Stimulated activated CD4-positive, alpha-beta T cell treated with anti-CD3 and anti-CD28 coated beads, Interleukin-4, amount 100 ng/mL, for 48 hours (primary cell): ENCODE measurements around the gene CCDC85A.

ENCODE experiments used
- DNase-seq, 2 donors: peaks; one replicate each; pipeline ENCODE4 v3.0.0-alpha.2; 2020; ENCODE audit warnings: low read depth in 2 of 2

CCDC85A gene

DNA sequence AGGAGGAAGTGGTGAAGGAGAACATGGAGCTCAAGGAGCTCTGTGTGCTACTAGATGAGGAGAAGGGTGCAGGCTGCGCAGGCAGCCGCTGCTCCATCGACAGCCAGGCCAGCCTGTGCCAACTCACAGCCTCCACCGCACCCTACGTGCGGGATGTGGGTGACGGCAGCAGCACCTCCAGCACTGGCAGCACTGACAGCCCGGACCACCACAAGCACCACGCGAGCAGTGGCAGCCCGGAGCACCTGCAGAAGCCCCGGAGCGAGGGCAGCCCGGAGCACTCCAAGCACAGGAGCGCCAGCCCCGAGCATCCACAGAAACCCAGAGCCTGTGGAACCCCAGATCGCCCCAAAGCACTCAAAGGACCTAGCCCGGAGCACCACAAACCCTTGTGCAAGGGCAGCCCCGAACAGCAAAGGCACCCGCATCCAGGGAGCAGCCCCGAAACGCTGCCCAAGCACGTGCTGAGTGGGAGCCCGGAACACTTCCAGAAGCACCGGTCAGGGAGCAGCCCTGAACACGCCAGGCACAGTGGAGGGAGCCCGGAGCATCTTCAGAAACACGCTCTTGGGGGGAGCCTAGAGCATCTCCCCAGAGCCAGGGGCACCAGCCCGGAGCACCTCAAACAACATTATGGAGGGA, 9.0 kb downstream of the CCDC85A start:
- no peak for DNase-seq

- no peak for DNase-seq
Observed at GRCh38 chr2:56195563-56195962, 11.8 kb downstream of the CCDC85A start.

GRCh38 chr2:56197816-56198215, 14.0 kb downstream of the CCDC85A start:
- DNase-seq = no peak

DNA sequence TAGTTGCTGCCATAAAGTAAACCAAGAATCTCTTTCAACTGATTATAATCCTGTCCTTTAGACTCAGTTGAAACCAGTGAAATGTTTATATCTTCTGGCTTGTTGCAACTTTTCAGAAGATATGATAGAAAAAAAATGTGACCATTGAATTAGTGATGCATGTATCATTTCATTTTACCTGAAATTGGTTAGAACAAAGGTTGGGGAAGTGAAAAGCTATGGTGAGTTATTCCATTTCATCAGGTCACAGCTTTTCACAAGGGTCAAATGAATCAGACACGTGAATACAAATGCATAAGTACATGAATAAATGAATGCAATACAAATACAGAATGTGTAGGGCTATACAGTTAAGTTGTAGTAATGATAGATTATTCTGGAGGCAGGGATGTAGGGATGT, 15.1 kb downstream of the CCDC85A start:
- no peak for DNase-seq

DNA sequence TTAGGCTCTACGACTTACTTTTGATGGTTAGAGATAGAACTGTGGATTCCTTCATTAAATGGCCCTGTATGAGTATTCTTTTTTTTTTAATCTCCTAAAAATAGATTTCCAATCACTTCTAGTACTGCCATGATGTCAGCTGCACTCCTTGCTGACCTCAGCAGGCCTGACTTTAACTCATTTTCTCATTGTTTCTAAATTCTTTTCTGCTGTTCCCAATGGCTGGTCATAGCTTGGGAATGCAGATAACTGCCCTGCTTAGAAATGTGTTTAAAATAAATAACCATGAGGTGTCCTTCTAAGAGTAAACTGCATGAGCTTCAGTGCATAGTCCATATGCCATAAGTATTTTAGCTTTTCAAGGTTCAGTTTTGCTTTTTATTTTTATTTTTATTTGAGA, 15.7 kb downstream of the CCDC85A start:
- no peak for DNase-seq

DNA sequence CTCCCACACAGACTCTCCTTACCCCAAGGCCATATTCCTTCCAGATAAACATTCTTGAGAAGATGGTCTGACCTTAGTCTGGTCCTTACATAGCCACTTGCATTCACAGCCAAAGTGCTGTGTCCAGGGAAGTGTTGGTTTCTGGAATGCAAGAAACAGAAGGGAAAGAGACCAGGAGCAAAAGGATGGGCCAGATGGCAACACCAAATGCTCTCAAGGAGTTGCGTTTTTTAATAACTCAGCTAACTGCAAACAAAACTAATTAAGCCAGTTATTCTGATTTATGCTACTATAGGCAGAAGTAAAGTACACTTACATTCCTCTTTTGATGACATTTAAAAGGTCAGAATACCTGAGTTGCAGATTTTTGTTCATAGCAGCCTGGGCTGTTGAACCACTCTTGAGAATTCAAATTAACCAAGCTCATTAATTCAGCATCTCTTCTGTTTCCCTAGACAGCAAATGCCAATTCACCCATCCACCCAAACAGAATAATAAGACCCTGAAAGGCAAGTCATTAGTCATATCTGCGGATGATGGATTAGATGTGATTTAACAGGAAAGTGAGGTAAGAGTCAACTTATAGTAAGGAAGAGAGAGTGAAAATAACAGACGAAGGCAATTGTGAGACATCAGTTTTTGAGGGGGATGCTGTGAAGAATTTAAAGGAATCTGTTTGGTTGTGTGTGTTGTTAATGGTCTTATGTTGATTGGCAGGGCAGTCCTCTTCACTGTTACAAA, 18.8 kb downstream of the CCDC85A start:
- no peak for DNase-seq

DNA sequence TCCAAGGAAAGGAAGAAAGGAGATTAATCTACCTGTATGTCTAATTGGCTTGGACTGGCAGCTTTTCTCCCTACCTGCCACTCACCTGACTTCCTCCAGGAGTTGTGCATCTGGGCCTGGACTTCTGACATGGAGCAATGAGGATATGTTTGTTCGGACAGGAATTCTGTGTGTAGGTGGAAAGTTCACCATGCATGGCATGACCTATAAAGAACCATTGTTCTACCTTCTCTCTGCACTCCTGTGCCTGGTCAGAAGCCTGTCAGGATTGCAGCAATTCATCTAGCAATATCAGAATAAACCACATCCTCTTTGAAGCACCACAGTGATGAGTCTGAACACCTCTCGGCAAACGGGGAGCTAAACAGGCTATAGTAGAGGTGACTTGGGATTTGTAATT, 20.8 kb downstream of the CCDC85A start:
- DNase-seq = no peak

- no peak for DNase-seq
Observed at GRCh38 chr2:56206250-56206649, 22.5 kb downstream of the CCDC85A start.

GRCh38 chr2:56207760-56208159, 24.0 kb downstream of the CCDC85A start:
- no peak for DNase-seq

GRCh38 chr2:56208380-56208779, 24.6 kb downstream of the CCDC85A start:
- no peak for DNase-seq

DNA sequence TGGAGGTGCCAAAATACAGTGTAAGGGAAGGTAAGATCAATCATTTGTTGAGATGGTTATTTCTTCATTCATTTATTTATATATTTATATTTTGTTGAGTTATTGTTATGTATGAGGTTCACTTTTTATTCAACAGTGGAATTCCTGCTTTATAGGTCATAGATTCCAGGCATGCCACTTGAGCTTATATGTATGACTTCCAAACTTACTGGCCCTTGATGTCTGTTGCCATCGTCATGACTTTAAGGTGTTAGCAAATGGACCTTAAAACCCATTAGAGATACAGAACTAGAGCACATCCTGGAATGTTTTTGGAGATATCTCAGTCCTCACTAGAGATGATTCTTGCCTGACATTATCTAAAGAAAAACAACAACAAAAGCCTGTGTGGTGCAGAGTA, 25.9 kb downstream of the CCDC85A start:
- no peak for DNase-seq

DNA sequence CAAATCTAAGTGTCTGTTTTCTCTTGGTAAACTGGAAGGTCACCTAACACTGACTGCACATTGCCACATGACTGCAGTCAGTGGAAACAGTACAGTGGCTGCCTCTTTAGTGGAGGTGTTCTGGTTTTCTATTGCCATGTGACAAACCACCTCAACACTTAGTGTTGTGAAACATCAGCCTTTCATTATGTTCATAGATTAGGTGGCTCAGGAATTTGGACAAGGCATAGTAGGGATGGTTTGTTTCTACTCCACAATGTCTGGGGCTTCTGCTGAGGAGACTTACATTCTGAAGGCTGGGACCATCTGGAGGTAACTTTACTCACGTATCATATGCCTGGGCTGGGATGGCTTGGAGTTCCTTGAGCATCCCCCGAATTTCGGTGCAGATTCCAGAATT, 26.5 kb downstream of the CCDC85A start:
- no peak for DNase-seq

DNA sequence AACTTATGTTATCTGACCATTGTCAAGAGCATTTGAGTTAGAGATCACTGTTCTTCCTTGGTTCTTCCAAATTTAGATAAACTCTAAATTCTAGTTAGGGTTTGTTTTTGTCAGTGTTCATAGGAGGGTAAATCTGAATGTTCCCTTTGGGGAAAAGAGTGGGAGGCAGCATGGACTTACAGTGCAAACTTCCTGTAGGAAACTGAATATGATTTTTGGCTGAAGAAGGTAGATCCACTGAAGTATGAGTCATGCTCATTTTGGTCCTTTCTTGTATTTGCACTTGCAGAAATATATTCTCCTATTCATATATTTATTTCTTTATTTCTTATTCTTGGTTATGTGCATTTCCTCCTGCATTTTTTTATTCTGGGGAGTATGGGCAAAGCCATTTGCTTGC, 27.3 kb downstream of the CCDC85A start:
- DNase-seq = no peak

DNA sequence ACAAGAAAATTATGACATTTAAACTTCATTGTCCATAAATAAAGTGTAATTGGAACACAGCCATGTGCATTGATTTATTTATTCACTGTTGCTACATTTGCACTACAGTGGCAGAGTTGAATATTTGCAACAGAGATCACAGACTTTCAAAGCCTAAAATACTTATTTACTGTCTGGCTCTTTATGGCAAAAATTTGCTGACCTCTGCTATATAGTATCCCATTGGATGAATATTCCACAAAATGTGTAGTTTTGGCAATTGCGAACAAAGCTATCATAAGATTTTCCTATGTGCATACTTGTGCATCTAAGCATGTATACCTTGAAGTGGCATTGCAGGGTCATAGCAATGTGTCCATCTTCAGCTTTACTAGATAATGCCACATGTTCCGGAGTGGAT, 32.1 kb downstream of the CCDC85A start:
- no peak for DNase-seq

DNA sequence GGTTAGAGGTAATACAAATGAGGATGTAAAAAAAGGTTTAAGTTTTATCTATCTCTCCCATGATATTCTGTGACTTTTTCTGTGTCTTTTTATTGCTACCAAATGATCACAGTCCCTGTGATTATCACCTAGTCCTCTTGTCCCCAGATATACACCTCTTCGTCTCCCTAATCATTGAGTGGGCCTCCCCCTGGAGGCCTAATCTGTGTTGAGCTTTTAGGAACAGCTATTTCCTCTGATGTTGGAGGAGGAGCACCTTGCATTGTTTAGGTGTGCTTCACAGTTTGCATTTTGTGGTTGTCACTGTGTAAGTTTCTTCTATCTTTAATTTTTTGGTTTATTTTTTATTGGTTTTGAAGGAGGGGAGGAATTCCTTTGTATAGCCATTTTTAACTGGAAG, 33.3 kb downstream of the CCDC85A start:
- no peak for DNase-seq

DNA sequence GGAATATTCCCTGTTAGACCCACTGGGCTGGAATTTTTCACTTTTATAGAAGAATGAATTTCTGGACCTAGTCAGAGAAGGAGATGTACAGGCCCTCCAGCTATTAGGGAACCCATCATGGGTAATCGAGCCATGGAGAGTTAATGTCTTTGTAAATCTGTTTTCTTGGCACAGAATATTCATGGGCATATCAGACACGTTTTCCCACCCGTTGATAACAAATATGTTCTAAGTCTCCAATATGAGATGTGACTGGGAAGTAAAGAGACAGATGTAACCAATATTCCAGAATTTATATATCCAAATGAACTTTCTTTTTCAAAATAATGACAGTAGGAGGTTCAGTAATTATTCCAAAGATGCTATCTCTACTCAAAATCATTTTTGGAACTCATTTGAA, 38.7 kb downstream of the CCDC85A start:
- DNase-seq = no peak

DNA sequence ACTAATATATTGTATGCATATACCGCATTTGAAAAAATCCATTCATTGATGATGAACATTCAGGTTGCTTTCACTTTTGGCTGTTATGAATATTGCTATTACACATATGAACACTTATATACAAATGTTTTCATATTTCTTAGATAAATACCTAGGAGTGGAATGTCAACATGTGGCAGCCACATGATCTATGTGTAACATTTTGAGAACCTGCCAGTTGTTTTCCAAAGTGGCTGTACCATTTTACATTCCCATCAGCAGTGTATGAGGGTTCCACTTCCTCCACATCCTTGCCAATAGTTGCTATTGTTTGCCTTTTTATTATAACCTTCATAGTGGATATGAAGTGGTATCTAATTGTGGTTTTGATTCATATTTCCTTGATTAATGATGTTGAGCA, 40.5 kb downstream of the CCDC85A start:
- no peak for DNase-seq

DNA sequence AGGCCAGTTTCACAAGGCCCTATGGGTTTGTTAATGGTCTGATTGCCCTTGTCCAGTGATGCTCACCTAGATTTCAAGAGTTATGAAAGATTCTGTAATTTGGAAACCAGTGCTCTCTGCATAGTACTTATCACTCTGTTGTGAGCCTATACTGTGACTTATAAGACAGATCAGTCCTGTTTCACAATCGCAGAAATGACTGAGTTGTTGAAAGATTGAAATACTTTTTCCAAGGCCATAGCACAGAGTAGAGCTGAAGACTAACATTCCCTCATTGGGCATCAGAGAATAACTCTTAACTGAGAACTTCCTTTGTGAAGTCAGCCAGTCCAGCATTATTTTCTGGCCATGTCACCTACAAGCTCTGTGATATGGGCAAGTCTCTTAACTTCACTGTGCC, 44.0 kb downstream of the CCDC85A start:
- no peak for DNase-seq

DNA sequence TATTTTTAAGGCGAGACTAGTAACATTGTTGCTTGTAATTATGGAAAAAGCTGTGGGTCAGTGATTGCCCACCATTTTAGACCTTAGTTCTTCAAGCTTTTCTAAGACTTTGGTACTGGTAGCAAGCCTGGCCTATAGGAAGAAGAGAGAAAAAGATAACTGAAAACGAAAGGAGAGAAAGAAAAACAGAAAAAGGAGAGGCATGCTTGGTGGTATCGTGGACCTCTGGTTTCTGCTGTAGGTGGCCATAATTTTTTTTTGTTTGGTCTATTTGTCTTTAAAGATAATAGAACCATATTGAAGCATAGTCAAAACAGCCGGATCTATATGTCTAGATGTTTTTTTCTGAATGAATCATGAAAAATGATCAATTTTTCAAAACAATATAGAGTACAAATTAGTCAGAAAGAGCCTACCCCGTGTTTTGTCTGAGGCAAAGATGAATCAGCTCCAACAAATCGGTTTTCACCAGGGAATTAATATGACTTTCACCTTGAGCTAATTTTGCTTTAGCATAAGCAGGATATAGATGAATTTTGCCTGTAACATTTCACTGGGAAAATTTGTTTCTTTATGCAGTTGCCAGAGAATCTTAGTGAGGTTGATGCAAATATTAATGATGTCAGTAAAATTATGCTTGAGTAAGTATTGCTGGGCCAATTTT, 45.7 kb downstream of the CCDC85A start:
- no peak for DNase-seq

DNA sequence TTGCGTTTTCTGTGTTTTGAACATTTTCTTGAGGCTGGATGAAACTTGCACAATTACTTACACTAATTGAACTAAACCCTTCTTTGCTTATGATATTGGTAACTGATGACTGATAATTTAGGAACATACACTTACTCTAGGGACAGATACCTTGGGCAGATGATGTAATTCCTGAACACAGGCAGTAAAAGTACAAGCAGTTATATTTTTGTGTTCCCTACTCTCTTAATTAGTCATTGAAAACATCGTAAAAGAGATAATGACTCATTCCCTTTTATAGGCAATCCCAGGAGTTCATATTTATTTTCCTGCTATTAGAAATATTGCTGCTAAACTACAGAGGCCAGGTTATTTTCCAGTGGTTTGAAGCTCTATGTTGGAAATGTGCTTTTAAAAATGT, 46.4 kb downstream of the CCDC85A start:
- no peak for DNase-seq

- no peak for DNase-seq
Observed at GRCh38 chr2:56231361-56231760, 47.6 kb downstream of the CCDC85A start.

- no peak for DNase-seq
Observed at GRCh38 chr2:56232912-56233311, 49.1 kb downstream of the CCDC85A start.

GRCh38 chr2:56234241-56234640, 50.5 kb downstream of the CCDC85A start:
- no peak for DNase-seq
